GM19452 (cell line): ENCODE measurements around the gene HS1BP3.

Source experiments
- ATAC-seq: cut with Tn5 transposase; IDR thresholded peaks from one replicate; pipeline ENCODE4 v1.9.1; 2021; ENCODE audit not compliant: unreplicated experiment

The HS1BP3 gene

GRCh38 chr2:20632446-20632990 is 18.4 kb downstream of the HS1BP3 start:
- ATAC-seq = no peak

GRCh38 chr2:20631617-20632307 is 19.1 kb downstream of the HS1BP3 start:
- no peak for ATAC-seq

GRCh38 chr2:20630967-20631366 is 19.9 kb downstream of the HS1BP3 start:
- no peak for ATAC-seq

- ATAC-seq = no peak
Measured at GRCh38 chr2:20629581-20630171, 21.2 kb downstream of the HS1BP3 start.

- no peak for ATAC-seq
Measured at GRCh38 chr2:20629181-20629580, 21.7 kb downstream of the HS1BP3 start.

- ATAC-seq = no peak
Measured at GRCh38 chr2:20627712-20628380, 23.1 kb downstream of the HS1BP3 start.

- ATAC-seq = no peak
Measured at GRCh38 chr2:20626698-20627513, 24.0 kb downstream of the HS1BP3 start.

GRCh38 chr2:20626392-20626697 is 24.6 kb downstream of the HS1BP3 start:
- no peak for ATAC-seq

GRCh38 chr2:20625491-20626391 is 25.2 kb downstream of the HS1BP3 start:
- ATAC-seq = no peak

- ATAC-seq = no peak
Measured at GRCh38 chr2:20624884-20625485, 25.9 kb downstream of the HS1BP3 start.

GRCh38 chr2:20624156-20624883 is 26.6 kb downstream of the HS1BP3 start:
- no peak for ATAC-seq

GRCh38 chr2:20623741-20624155 is 27.1 kb downstream of the HS1BP3 start:
- ATAC-seq = no peak

GRCh38 chr2:20623241-20623640 is 27.7 kb downstream of the HS1BP3 start:
- no peak for ATAC-seq

- no peak for ATAC-seq
Measured at GRCh38 chr2:20622731-20623130, 28.2 kb downstream of the HS1BP3 start.

GRCh38 chr2:20622296-20622686 is 28.6 kb downstream of the HS1BP3 start:
- ATAC-seq = no peak

GRCh38 chr2:20621366-20622295 is 29.3 kb downstream of the HS1BP3 start:
- ATAC-seq = no peak

GRCh38 chr2:20620696-20621365 is 30.1 kb downstream of the HS1BP3 start:
- ATAC-seq = no peak

- no peak for ATAC-seq
Measured at GRCh38 chr2:20620271-20620681, 30.6 kb downstream of the HS1BP3 start.
